D721Med (cell line): Measurements from ENCODE around the gene RIMKLB.
A peak's percentile ranks its signal among the peaks of the same experiment; 100 is the strongest.

Experiments
- DNase-seq: peaks from one replicate; pipeline ENCODE4 v3.0.0; 2011; ENCODE audit warnings: low spot score; ENCODE audit not compliant: insufficient read length
- FAIRE-seq: peaks from 2 replicates; lab custom pipeline; 2011; peaks lifted over from hg19 to GRCh38; lab: Jason Lieb, UNC
- CTCF ChIP-seq: IDR thresholded peaks from 2 replicates; pipeline ENCODE4 v1.5.1; 2012; ENCODE audit warnings: mild to moderate bottlenecking, control low read depth; ENCODE audit not compliant: insufficient read depth; ENCODE audit errors: missing control alignments

RIMKLB gene

GRCh38 chr12:8697476-8698131 lies at the start of gene RIMKLB:
Gene RIMKLB, plus strand, starts transcription at chr12:8697991. Its CDS starts 15,876 bp downstream, at chr12:8713867.
- FAIRE-seq (no peak), DNase-seq (peak; percentile 33)
- no peak for TF ChIP-seq CTCF

- DNase-seq: no peak
- FAIRE-seq: no peak
- TF ChIP-seq CTCF: no peak
These were observed 49.1 kb upstream of the RIMKLB start for GRCh38 chr12:8648576-8649205.

- no peak for DNase-seq
- no peak for FAIRE-seq
- no peak for TF ChIP-seq CTCF
These were observed 42.4 kb upstream of the RIMKLB start for GRCh38 chr12:8655421-8655820.

- no peak for FAIRE-seq
- no peak for TF ChIP-seq CTCF
- DNase-seq: no peak
These were observed 39.4 kb upstream of the RIMKLB start for GRCh38 chr12:8658346-8658745.

GRCh38 chr12:8661016-8661415 lies 36.8 kb upstream of the RIMKLB start:
- no peak for DNase-seq
- FAIRE-seq: no peak
- TF ChIP-seq CTCF: no peak

- no peak for TF ChIP-seq CTCF
- no peak for FAIRE-seq
- no peak for DNase-seq
These were observed 36.0 kb upstream of the RIMKLB start for GRCh38 chr12:8661751-8662150.

- no peak for FAIRE-seq
- no peak for DNase-seq
- TF ChIP-seq CTCF: no peak
These were observed 35.2 kb upstream of the RIMKLB start, which contains the start of gene MFAP5 for GRCh38 chr12:8662593-8662992. Gene MFAP5, minus strand, starts transcription at chr12:8662826. Its CDS starts 722 bp downstream, at chr12:8662104.
